Activated naive CD8-positive, alpha-beta T cell treated with anti-CD3 and anti-CD28 coated beads for 36 hours (primary cell): ENCODE measurements around the gene NKD2. TPM values are rescaled to one million over a fixed set of nuclear protein-coding genes. Genes with fewer than 3 reads are reported as not detected.
"Not testable (repeated sequence)": the region's sequence is repeated elsewhere in the genome, so short reads cannot be mapped to it uniquely, and the experiment has no call there.

ENCODE experiments used
- DNase-seq: peaks from one replicate; pipeline ENCODE4 v3.0.0; 2021
- H3K27ac Mint-ChIP-seq: one replicate; pipeline ENCODE4 v1.8.0; 2022; ENCODE audit warnings: mild to moderate bottlenecking, moderate library complexity, mixed read lengths
- H3K27me3 Mint-ChIP-seq: one replicate; pipeline ENCODE4 v1.8.0; 2022; ENCODE audit warnings: mild to moderate bottlenecking, mixed read lengths
- H3K36me3 Mint-ChIP-seq: one replicate; pipeline ENCODE4 v1.8.0; 2021; ENCODE audit warnings: mild to moderate bottlenecking, mixed read lengths
- H3K4me1 Mint-ChIP-seq: one replicate; pipeline ENCODE4 v1.8.0; 2021; ENCODE audit warnings: mixed read lengths
- H3K4me3 Mint-ChIP-seq: one replicate; pipeline ENCODE4 v1.8.0; 2022; ENCODE audit warnings: mild to moderate bottlenecking, moderate library complexity, mixed read lengths
- H3K9me3 Mint-ChIP-seq: one replicate; pipeline ENCODE4 v1.8.0; 2022; ENCODE audit warnings: mixed read lengths
- total RNA-seq, 2 experiments: library from RNA; stranded (reverse); gene quantifications; one replicate each; pipeline ENCODE4 v1.2.3, GENCODE V29; 2021

The NKD2 gene
- total RNA-seq, 2 experiments from 2014 or later = 0.66 to 0.82 TPM

GRCh38 chr5:1054799-1055775 lies 46.5 kb downstream of the NKD2 start:
- no peaks in the 10 kb centered on the region for H3K4me1 Mint-ChIP-seq
- peaks cover 1% of the 10 kb centered on the region for H3K36me3 Mint-ChIP-seq
- no peaks in the 10 kb centered on the region for H3K27me3 Mint-ChIP-seq
- H3K4me3 Mint-ChIP-seq = no peak overlapping the region
- H3K9me3 Mint-ChIP-seq = no peaks in the 10 kb centered on the region
- no peak overlapping the region for H3K27ac Mint-ChIP-seq
- no peak for DNase-seq

- H3K4me1 Mint-ChIP-seq = no peaks in the 10 kb centered on the region
- no peaks in the 10 kb centered on the region for H3K9me3 Mint-ChIP-seq
- H3K4me3 Mint-ChIP-seq = no peak overlapping the region
- no peak for DNase-seq
- H3K36me3 Mint-ChIP-seq = peaks cover 1% of the 10 kb centered on the region
- H3K27me3 Mint-ChIP-seq = no peaks in the 10 kb centered on the region
- no peak overlapping the region for H3K27ac Mint-ChIP-seq
Measured at GRCh38 chr5:1055896-1056610, 47.5 kb downstream of the NKD2 start.

GRCh38 chr5:1056611-1057484 lies 48.2 kb downstream of the NKD2 start:
- H3K27me3 Mint-ChIP-seq = no peaks in the 10 kb centered on the region
- H3K27ac Mint-ChIP-seq = no peak overlapping the region
- no peak overlapping the region for H3K4me3 Mint-ChIP-seq
- no peak for DNase-seq
- H3K4me1 Mint-ChIP-seq = no peaks in the 10 kb centered on the region
- H3K36me3 Mint-ChIP-seq = peaks cover 1% of the 10 kb centered on the region
- H3K9me3 Mint-ChIP-seq = no peaks in the 10 kb centered on the region

GRCh38 chr5:1057485-1058082 lies 49.0 kb downstream of the NKD2 start:
- H3K9me3 Mint-ChIP-seq = no peaks in the 10 kb centered on the region
- H3K27ac Mint-ChIP-seq = no peak overlapping the region
- no peak for DNase-seq
- H3K4me1 Mint-ChIP-seq = no peaks in the 10 kb centered on the region
- H3K36me3 Mint-ChIP-seq = no peaks in the 10 kb centered on the region
- no peak overlapping the region for H3K4me3 Mint-ChIP-seq
- H3K27me3 Mint-ChIP-seq = no peaks in the 10 kb centered on the region

GRCh38 chr5:1058083-1058945 lies 49.7 kb downstream of the NKD2 start:
- Mint-ChIP-seq H3K4me1 (no peaks in the 10 kb centered on the region), H3K27ac (no peak overlapping the region), H3K27me3 (no peaks in the 10 kb centered on the region), H3K36me3 (no peaks in the 10 kb centered on the region), H3K4me3 (no peak overlapping the region), H3K9me3 (no peaks in the 10 kb centered on the region)
- DNase-seq = no peak

- H3K9me3 Mint-ChIP-seq = no peaks in the 10 kb centered on the region
- no peak overlapping the region for H3K4me3 Mint-ChIP-seq
- H3K27me3 Mint-ChIP-seq = no peaks in the 10 kb centered on the region
- no peaks in the 10 kb centered on the region for H3K36me3 Mint-ChIP-seq
- H3K4me1 Mint-ChIP-seq = no peaks in the 10 kb centered on the region
- DNase-seq = no peak
- no peak overlapping the region for H3K27ac Mint-ChIP-seq
Measured at GRCh38 chr5:1058988-1059883, 50.6 kb downstream of the NKD2 start.

GRCh38 chr5:1059884-1060263 lies 51.3 kb downstream of the NKD2 start:
- no peak for DNase-seq
- Mint-ChIP-seq H3K27me3 (no peaks in the 10 kb centered on the region), H3K4me1 (no peaks in the 10 kb centered on the region), H3K4me3 (no peak overlapping the region), H3K9me3 (no peaks in the 10 kb centered on the region), H3K36me3 (no peaks in the 10 kb centered on the region), H3K27ac (no peak overlapping the region)

GRCh38 chr5:1060535-1060981 lies 52.0 kb downstream of the NKD2 start:
- no peaks in the 10 kb centered on the region for H3K27me3 Mint-ChIP-seq
- no peak overlapping the region for H3K4me3 Mint-ChIP-seq
- no peak overlapping the region for H3K27ac Mint-ChIP-seq

GRCh38 chr5:1061292-1061691 lies 52.7 kb downstream of the NKD2 start:
- H3K4me1 Mint-ChIP-seq, H3K36me3 Mint-ChIP-seq, H3K9me3 Mint-ChIP-seq, H3K27ac Mint-ChIP-seq, H3K27me3 Mint-ChIP-seq, DNase-seq, H3K4me3 Mint-ChIP-seq: not testable (repeated sequence)

More at GRCh38 chr5:1060535-1060981, 52.0 kb downstream of the NKD2 start:
- H3K9me3 Mint-ChIP-seq = no peaks in the 10 kb centered on the region
- DNase-seq = no peak
- no peaks in the 10 kb centered on the region for H3K36me3 Mint-ChIP-seq
- H3K4me1 Mint-ChIP-seq = no peaks in the 10 kb centered on the region

- H3K4me3 Mint-ChIP-seq = no peak overlapping the region
Measured at GRCh38 chr5:1061916-1062315, 53.3 kb downstream of the NKD2 start.

GRCh38 chr5:1062761-1063568 lies 54.4 kb downstream of the NKD2 start:
- H3K36me3 Mint-ChIP-seq = no peaks in the 10 kb centered on the region
- no peaks in the 10 kb centered on the region for H3K4me1 Mint-ChIP-seq
- H3K4me3 Mint-ChIP-seq = no peak overlapping the region
- H3K27ac Mint-ChIP-seq = no peak overlapping the region
- DNase-seq = no peak
- H3K27me3 Mint-ChIP-seq = no peaks in the 10 kb centered on the region
- H3K9me3 Mint-ChIP-seq = no peaks in the 10 kb centered on the region

More at GRCh38 chr5:1061916-1062315, 53.3 kb downstream of the NKD2 start:
- DNase-seq = no peak
- no peaks in the 10 kb centered on the region for H3K36me3 Mint-ChIP-seq
- no peaks in the 10 kb centered on the region for H3K4me1 Mint-ChIP-seq
- H3K9me3 Mint-ChIP-seq = no peaks in the 10 kb centered on the region
- no peaks in the 10 kb centered on the region for H3K27me3 Mint-ChIP-seq
- no peak overlapping the region for H3K27ac Mint-ChIP-seq

- Mint-ChIP-seq H3K4me3 (no peak overlapping the region), H3K27me3 (no peaks in the 10 kb centered on the region)
Measured at GRCh38 chr5:1063661-1064382, 55.2 kb downstream of the NKD2 start.

More at GRCh38 chr5:1063661-1064382, 55.2 kb downstream of the NKD2 start:
- no peaks in the 10 kb centered on the region for H3K9me3 Mint-ChIP-seq
- H3K27ac Mint-ChIP-seq = no peak overlapping the region
- no peaks in the 10 kb centered on the region for H3K36me3 Mint-ChIP-seq
- DNase-seq = no peak
- no peaks in the 10 kb centered on the region for H3K4me1 Mint-ChIP-seq
